ENCODE results near the gene SERPINA9.

DNA sequence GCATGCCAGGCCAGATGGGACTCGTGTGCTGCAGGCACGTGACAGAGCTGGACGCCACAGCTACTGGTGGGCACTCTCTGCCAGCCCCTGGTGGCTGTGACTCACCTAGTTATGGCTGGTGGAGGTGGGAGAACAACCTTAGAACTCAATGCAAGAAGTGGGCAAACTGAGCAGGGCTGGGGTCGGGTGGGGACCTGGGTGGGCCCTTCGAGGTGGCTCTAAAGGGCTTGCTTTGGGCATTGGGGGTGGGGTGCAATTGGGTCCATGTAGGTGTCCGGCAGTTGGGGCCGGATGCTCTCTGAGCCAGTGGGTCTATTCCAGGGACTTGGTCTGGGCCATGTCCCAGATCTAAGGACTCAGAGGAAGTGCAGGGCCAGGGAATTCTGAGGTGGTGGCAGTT is 38.4 kb upstream of the SERPINA9 start:
- TF ChIP-seq, protein P1, sequence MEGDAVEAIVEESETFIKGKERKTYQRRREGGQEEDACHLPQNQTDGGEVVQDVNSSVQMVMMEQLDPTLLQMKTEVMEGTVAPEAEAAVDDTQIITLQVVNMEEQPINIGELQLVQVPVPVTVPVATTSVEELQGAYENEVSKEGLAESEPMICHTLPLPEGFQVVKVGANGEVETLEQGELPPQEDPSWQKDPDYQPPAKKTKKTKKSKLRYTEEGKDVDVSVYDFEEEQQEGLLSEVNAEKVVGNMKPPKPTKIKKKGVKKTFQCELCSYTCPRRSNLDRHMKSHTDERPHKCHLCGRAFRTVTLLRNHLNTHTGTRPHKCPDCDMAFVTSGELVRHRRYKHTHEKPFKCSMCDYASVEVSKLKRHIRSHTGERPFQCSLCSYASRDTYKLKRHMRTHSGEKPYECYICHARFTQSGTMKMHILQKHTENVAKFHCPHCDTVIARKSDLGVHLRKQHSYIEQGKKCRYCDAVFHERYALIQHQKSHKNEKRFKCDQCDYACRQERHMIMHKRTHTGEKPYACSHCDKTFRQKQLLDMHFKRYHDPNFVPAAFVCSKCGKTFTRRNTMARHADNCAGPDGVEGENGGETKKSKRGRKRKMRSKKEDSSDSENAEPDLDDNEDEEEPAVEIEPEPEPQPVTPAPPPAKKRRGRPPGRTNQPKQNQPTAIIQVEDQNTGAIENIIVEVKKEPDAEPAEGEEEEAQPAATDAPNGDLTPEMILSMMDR (IDR thresholded peaks at IDR 0.05; ENCODE audit: insufficient read depth, low read length, poor library complexity, severe bottlenecking), result no peak
- no peak for TF ChIP-seq EZH2phosphoT487 (conservative IDR thresholded peaks at IDR 0.05; ENCODE audit: low read length)

Measured in SU-DHL-6 (cell line).